Prostate gland (tissue), 2 donors: Measurements from ENCODE around the gene MLF2.

Experiments
- POLR2AphosphoS5 ChIP-seq: sonication (generic); formaldehyde crosslinking; IDR thresholded peaks from one replicate; pipeline ENCODE4 v1.6.1; 2017; ENCODE audit warnings: antibody characterized with exemption
- TF ChIP-seq, protein P1 (sequence below), 4 experiments: fragments of 200-600 bp in 2 of 4; fragments of 450-650 bp in 2 of 4; sonication (generic) in 2 of 4; IDR thresholded peaks; 1 replicate in 3 of 4; 2 replicates in 1 of 4; pipeline ENCODE4 v1.5.1; 2016 to 2019; ENCODE audit warnings: antibody characterized with exemption in 4 of 4, mild to moderate bottlenecking in 2 of 4, moderate library complexity in 2 of 4

GRCh38 chr12:6783828-6784227, 30.9 kb upstream of the MLF2 start:
- TF ChIP-seq, protein P1, sequence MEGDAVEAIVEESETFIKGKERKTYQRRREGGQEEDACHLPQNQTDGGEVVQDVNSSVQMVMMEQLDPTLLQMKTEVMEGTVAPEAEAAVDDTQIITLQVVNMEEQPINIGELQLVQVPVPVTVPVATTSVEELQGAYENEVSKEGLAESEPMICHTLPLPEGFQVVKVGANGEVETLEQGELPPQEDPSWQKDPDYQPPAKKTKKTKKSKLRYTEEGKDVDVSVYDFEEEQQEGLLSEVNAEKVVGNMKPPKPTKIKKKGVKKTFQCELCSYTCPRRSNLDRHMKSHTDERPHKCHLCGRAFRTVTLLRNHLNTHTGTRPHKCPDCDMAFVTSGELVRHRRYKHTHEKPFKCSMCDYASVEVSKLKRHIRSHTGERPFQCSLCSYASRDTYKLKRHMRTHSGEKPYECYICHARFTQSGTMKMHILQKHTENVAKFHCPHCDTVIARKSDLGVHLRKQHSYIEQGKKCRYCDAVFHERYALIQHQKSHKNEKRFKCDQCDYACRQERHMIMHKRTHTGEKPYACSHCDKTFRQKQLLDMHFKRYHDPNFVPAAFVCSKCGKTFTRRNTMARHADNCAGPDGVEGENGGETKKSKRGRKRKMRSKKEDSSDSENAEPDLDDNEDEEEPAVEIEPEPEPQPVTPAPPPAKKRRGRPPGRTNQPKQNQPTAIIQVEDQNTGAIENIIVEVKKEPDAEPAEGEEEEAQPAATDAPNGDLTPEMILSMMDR (IDR thresholded peaks at IDR 0.05): no peak
- no peak for TF ChIP-seq POLR2AphosphoS5
